IPS DF 19.7 (cell line): Measurements from ENCODE around the gene OAT.
"Not testable (repeated sequence)": the region's sequence is repeated elsewhere in the genome, so short reads cannot be mapped to it uniquely, and the experiment has no call there.

ENCODE experiments used
- DNase-seq: peaks from one replicate; pipeline ENCODE4 v3.0.0-alpha.2; 2013; ENCODE audit warnings: low read depth, low spot score

OAT gene

DNA sequence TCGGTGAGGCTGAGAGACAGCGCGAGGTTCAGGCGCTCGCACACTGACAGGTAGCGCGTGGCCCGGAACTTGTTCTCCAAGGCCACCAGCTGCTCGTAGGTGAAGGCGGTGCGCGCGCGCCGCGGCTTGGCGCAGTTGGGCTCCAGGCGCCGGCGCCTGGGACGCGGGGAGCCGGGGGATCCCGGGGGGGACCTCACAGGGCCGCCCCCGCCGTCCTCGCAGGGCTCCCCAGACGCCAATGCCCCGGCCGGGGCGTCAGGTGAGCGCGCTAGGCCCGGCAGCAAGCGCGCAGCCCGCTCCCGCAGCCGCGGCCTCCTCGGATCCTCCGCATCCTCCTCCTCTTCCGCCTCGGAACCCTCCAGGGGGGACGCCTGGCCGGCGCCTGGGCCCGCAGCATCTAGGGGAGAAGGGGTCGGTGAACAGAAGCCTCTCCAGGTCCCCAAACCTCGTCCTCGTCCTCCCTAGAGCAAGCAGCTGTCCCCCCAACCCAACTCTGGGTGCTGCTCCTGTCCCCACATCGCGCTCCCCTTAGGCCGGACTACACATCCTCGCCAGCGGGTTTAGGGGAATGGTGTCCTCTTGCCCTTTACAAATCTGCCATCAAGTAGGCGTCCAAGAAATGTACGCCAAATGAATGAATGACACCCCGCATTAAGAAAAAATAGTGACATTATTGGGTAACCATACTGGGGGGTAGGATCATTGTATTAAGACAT, 29.2 kb upstream of the OAT start:
- DNase-seq = no peak

DNA sequence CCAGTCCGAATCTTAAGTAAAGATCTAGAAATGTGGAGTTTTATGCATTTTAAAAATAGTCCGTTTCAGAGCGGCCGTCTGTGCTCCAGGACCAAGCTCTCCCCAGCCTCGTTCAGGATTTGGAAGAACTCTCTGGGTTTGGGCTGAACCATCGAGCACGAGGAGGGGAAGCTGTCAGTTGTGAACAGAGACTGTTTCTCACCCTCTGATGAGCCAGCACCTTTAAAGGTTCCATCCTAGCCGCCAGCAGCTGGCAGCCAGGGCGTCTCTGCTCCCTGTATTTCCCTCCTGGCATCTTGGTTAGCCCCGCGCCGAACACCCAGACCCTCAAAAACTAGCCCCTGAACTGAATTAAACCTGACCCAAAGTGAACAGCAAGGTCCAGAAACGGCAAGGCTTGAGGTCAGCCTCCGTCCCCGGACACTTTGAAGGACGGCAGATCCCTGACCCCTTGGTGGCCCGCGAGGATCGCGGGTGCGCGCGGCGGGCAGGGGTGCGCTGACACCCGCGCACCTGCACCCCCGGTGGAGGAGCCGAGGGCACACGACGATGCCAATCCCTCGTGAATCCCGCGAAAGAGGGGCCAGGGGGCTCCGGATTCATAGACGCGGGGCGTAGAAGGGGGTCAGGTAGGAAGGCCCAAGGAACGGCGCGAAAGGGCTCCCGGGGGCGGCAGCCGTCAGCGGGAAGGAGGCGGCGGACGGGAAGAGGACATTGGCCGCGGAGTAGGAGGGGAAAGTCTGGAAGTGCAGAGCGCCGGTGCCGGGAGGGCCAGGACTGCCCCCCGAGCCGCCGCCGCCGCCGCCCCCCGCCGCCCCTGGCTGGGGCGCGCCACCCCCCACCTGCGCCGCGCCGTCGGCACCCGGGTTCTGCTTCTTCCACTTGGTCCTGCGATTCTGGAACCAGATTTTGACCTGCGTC, 28.4 kb upstream of the OAT start:
- no peak for DNase-seq

DNA sequence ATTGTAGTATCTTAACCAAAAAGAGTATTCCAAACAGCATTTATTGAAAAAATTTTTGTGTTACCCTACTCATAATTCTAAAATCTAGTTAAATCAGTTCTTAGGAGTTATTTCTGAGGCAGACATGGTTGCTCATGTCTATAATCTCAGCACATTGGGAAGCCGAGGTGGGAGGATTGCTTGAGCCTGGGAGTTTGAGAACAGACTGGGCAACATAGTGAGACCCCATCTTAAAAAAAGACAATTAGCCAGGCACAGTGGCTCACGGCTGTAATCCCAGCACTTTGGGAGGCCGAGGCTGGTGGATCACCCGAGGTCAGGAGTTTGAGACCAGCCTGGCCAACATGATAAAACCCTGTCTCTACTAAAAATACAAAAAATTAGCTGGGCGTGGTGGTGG, 23.0 kb upstream of the OAT start:
- DNase-seq = not testable (repeated sequence)

GRCh38 chr10:124436191-124436638, 17.5 kb upstream of the OAT start:
- no peak for DNase-seq

DNA sequence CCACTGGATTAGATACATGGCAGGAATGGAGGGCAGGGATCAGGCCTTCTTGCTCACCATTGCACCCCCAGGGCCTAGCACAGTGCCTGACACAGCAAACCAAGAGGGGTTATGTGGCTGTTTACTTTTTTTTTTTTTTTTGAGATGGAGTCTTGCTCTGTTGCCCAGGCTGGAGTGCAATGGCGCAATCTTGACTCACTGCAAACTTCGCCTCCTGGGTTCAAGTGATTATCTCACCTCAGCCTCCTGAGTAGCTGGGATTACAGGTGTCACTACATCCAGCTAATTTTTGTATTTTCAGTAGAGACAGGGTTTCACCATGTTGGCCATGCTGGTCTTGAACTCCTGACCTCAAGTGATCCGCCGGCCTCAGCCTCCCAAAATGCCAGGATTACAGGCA, 17.0 kb upstream of the OAT start:
- DNase-seq = not testable (repeated sequence)

DNA sequence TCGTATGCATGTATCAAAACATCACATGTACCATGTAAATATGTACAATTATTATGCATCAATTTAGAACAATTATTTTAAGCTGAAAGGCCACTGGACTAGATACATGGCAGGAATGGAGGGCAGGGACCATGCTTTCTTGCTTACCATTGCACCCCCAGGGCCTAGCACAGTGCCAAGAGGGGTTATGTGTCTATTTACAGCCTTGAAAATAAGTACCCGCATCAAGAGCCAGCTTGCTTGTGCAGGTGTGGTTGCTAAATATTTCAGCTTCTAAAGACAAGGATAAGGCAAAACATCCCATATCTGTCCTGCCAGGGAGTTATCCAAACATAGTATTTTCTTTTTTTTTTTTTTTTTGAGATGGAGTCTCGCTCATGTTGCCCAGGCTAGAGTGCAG, 14.7 kb upstream of the OAT start:
- no peak for DNase-seq

- no peak for DNase-seq
Measured at GRCh38 chr10:124430077-124430476, 11.4 kb upstream of the OAT start.

GRCh38 chr10:124429576-124429975, 10.9 kb upstream of the OAT start:
- DNase-seq = no peak

GRCh38 chr10:124428207-124428777, 9.6 kb upstream of the OAT start:
- no peak for DNase-seq

DNA sequence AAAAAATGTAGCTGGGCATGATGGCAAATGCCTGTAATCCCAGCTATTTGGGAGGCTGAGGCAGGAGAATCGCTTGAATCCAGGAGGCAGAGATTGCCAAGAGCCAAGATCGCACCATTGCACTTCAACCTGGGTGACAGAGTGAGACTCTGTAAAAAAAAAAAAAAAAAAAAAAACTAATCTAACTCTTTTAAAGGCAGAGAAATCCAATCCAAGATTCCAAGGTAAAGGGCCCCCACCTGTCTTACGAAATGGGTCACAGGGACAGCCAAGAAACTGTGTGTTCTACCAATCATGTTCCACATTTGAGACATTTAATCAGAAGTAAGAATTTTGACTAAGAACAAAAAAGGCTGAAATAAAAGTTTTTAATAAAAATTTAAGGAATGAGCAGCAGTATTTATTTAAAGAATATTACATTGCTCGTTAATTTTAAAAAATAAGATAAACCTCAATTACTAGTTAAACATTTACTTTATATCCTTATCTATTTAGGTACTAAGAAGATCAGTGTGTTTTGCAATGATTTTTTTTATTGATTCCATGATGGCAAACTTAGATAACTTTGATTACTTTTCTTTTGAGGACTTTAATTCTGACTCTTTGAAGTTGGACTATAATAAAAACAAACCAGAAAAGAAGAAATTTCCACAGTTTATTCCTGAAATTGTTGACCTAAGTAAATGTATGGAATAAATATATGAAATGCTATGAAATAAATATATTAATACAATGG, 6.7 kb upstream of the OAT start:
- no peak for DNase-seq

DNA sequence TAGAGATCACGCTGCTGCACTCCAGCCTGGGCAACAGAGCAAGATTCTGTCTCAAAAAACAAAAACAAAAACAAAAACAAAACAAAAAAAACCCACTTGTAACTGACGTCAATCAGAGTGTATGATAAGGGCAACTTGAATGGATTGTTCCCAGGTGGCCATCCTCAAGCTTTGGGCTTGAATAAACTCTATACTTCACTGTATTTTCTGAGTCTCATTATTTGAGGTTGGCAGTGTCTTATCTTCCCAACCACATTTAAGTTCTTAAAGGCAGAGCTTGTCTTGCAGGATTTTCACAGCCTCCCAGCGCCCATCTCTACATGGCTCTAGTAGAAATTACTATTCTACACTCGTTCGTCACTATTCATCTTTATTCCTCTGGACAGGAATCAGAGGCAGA, 5.1 kb upstream of the OAT start:
- DNase-seq = no peak

DNA sequence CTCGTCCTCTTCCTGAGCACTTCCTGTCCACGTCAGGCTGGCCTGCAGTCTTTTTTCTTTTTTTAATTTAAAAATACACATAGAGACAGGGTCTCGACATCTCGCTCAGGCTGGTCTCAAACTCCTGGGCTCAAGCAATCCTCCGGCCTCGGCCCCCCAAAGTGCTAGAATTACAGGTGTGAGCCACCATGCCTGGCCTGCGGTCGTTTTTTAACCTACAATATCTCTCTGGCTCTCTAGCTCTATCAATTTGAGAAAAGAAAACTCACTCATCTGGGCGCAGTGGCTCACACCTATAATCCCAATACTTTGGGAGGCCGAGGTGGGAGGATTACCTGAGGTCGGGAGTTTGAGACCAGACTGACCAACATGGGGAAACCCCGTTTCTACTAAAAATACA, 4.0 kb upstream of the OAT start:
- no peak for DNase-seq

DNA sequence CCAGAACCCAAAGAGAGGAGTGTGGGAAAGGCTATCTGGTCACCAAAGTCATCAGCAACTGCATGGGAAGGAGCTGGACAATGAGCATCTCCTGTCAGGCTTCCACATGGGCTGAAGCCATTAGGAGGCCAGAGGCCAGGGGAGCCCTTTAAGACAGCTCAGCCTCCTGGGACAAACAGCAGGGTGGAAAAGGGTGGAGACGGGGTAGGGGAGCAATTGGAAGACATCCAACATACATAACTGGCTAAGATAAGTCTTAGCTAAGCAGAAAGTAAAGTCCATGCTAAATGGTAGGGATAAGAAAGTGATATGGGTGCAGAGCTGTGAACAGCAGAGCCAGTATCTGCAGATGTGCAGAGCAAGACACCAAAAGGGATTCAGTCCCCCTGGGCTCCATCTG, 1.5 kb upstream of the OAT start:
- DNase-seq = no peak

- no peak for DNase-seq
Measured at GRCh38 chr10:124419635-124420034, 912 bp upstream of the OAT start.

DNA sequence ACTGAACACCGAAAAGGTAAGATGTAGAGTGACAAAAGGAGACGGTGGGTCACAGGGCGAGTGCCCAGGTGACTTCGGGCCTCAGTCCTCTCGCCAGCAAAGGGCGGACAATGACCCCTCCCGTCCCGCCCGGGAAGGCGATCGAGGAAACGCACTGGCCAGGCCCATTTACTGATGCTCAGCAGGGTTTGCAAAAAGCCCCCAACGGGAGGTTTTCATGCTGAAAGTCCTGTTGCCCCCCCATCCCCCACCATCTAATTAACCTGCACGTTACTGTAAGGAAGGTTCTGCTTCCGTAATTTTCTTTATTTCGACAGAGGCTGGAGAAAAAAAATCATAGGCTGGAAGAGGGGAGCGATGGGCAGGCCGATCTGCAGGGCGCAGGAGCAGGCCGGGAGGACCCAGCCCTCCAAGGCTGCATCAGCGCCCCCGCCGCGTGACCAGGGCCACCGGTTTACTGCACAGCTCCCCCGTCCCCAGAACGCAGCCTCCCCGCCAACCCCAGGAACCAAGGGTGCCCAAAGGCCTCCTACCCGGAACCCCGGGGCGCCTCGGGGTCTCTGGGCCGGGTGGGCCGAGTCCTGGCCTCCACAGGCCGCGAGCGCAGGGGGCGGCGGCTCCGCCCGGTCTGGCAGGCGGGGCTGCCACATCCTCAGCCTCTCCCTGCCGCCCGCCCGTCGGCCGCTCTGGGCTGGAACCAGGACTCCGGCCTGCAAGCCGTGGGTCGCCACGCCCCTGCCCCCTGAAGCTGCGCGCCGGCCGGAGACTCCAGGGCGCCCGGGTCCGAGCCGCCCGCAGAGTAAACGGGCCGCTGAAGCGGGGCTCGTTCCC, 613 bp downstream of the OAT start:
- no peak for DNase-seq

DNA sequence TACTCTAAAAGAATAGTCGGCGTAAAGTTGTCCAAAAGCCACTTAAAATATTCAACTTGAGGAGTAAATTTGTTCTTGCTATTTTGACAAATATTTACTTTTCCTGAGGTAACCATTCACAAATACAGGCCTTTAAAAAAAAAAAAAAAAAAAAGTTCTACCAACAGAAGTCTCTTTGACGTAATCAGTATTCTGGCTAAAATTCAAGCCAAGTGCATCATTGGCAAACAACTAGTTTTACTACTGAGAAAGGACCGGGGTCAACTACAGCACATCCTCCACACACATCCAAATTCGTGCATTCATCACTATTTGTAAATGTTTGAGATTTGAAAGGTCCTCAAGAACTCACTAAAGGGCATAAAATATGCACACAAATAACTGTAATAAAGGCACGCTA, 2.0 kb downstream of the OAT start:
- no peak for DNase-seq

DNA sequence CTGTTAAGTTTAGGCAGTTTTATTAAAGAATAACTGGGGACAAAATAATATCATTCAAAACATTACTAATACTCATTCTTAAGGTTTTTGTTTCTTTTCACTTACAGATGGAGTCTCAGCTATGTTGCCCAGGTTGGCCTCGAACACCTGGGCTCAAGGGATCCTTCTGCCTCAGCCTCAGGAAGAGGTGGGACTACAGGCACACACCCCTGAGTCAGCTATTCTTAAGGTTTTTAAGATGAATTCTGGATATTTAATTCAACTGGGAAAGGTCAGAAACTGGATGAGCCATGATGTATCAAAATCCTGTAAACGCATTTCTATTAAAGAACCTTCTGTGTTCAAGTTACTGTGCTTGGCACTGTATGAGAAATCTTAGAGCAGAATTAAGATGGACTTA, 3.5 kb downstream of the OAT start:
- DNase-seq = no peak

- no peak for DNase-seq
Measured at GRCh38 chr10:124414076-124414475, 4.6 kb downstream of the OAT start.

GRCh38 chr10:124409696-124410095, 9.0 kb downstream of the OAT start:
- DNase-seq = no peak

DNA sequence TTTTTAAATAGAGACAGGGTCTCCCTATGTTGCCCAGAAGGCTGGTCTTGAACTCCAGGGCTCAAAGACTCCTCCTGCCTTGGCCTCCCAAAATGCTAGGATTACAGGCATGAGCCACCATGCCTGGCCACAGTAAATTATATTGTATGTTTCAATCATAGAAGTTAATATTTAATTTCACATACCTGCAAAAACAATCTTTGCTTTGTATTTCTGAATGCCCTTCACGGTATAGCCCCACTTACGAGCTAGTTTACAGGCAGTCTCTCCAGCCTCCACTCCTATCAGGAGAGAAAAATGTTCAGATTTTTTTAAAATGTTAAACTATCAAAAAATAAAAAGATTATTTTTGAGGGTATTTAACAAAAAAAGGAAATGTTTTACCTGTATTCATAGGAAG, 10.4 kb downstream of the OAT start:
- DNase-seq = no peak

GRCh38 chr10:124407456-124407855, 11.3 kb downstream of the OAT start:
- DNase-seq = no peak
